DMS79 (cell line): ENCODE data around the gene CCDC187.

Experiments used
- DNase-seq: peaks from one replicate; lab custom pipeline; 2025; lab: John Stamatoyannopoulos, UW

The CCDC187 gene

GRCh38 chr9:136225748-136226679 is 77.9 kb downstream of the CCDC187 start:
- no peak for DNase-seq

DNA sequence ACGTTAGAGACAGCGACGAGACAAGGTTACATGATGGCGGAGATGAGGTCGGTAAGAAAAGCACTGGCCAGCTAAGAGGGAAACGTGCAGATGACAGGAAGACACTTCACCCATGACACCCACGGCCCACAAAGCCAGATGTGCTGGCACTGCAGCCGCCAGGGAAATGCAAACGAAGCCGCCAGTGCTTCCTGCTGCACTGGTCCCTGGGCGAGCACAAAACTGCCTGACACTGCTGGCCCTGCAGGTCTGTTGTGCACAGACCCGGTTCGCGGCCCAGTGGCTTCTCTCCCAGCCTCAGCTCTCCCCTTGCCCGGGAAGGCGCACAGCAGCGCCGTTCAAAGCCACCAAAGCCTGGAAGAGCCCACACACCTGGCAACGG is 78.5 kb downstream of the CCDC187 start:
- no peak for DNase-seq

DNA sequence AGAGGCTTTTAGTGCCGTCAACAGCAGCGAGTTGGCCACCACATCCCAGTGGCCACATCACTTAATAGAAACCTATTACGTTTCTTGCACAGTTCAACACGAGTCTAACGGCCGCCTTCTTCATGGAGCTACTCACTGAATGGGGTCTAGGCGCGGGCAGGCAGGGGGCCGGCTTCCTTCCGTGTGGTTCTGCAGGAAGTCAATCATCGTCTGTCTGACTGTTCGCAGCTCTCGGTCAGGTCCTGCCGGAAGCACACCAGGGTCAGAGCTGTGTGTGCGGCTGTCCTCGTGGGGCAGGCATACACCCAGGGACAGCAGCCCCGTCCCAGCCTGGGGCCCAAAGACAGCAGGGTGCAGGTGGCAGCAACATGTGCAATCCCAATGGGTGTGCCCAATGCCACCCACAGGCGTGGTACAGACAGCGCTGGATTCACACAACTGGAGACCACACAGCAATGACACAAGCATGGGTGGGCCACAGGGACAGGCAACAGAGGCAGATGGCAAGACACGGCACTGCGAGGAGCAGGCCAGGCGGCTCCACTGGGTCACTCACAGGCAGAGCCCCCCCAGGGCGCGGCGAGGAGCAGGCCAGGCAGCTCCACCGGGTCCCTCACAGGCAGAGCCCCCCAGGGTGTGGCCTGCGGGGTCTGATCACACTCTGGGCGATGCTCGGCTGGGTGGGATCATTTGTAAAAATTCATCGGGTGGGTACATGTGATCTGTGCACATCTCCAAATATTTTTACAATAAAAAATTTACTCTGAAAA is 79.8 kb downstream of the CCDC187 start:
- no peak for DNase-seq

DNA sequence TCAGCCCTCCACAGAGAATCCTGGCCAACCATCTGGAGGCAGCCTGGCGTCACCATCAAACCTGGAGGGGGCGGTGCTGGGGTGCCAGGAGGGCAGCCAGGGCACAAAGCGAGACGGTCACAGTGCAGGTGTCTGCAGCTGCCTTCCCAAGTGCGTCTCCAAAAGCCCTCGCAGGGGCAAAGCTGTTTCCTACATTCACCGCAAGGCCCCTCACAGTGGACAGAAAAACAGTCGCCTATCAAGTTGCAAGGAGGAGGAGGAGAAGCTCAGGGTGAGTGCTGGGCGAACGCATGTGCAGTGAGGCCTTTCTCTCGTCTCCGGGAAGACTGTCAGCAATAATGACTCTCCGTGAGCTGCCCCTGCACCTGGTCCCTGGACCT is 81.0 kb downstream of the CCDC187 start:
- DNase-seq = peak; percentile 86

DNA sequence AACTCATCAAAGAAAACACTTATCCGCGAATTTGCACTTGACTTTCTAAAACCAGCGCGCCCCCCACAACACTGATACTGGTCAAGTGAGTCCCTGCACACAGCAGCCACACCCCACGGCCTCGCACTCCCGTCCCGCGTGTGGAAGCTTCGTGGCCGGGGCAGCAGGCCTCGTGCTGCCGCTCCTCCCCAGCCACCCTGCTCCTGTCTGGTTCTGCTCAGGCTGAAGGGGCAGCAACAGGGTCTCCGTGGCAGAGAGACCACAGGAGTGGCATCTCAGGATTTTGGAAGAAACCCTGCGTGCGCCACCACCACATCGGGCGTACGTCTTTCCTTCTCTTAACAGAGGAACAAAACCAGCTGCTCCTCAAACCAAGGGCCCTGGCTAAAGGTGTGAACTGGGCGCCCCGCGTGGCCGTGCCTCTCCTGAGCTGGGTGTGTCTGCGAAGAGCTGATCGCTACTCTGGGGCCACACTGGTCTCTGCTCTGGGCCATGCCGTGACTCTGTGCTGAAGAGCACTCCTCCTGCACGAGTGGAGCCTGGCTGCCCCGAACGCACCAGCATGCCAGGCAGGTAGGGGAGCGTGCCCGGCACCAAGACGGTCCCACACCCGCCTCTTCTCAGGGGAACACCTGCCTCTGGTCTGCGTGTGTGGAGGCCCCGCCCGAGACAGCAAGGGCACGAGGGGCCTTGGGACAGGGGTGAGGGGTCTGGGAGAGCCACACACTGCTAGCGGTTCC is 81.6 kb downstream of the CCDC187 start:
- DNase-seq = peak; percentile 58

DNA sequence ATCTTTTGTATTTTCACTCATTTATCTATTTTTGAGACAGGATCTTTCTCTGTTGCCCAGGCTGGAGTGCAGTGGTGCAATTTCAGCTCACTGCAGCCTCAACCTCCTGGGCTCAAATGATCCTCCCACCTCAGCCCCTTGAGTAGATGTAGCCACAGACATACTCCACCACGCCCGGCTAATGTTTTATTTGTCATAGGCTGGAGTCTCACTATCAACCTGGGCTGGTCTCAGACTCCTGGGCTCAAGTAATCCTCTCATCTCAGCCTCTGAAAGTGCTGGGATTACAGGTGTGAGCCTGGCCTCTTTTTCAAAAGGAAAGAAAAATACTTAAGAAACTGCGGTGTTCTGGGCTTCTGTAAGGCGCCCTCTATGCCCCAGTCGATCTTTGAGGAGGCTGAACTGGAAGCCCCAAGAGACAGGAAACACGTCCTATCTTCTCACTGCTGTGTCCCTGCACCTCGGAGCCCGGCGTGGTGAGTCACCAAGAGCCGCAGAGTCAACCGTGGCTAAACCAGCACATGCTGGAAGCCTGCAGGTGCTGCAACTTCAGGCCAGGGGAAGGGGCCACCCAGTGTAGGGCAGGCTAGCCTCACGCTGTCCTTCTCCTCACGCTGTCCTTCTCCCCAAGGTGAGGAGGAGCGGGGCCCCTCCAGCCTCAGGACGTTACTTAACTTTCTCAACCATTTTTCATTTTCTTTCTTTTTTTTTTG is 83.7 kb downstream of the CCDC187 start:
- DNase-seq = no peak

DNA sequence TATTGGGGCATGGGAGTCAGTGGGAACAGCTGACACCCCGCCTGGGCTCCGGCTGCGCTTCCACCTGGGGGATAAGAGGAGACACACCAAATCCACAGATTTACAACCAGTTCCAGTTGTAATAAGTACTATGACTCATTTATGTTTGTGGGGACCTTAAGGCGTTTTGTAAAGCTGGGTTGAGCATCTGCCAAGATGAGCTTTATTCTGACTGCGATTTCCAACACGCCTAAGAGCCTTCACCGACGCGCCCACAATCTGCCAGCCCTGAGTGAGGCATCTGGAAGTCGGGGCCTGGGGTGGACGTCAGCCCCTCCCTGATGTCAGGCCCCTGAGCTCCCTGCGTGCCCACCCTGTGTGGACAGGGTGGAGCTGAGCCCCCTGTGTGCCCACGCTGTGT is 84.6 kb downstream of the CCDC187 start:
- peak; percentile 16 for DNase-seq

- DNase-seq = no peak
Observed at GRCh38 chr9:136218673-136219072, 85.2 kb downstream of the CCDC187 start.

DNA sequence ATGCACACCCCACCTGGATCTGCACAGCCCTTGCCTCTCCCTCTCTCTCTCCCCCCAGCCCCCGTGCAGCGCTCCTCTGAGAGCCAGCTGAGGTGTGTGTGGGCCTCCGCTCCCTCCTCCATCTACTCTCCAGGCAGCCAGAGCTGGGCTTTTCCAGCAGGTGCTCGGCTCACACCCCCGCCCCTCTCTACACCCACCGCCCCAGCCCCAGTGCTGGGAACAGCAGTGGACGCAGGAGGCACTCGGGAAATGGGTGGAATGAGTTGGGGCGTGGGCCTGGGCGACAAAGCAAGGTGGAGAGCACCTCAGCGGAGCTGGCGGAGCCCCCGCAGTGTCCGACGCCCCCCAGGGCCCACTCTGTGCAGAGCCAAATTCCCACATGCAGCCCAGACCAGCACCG is 85.6 kb downstream of the CCDC187 start:
- no peak for DNase-seq

DNA sequence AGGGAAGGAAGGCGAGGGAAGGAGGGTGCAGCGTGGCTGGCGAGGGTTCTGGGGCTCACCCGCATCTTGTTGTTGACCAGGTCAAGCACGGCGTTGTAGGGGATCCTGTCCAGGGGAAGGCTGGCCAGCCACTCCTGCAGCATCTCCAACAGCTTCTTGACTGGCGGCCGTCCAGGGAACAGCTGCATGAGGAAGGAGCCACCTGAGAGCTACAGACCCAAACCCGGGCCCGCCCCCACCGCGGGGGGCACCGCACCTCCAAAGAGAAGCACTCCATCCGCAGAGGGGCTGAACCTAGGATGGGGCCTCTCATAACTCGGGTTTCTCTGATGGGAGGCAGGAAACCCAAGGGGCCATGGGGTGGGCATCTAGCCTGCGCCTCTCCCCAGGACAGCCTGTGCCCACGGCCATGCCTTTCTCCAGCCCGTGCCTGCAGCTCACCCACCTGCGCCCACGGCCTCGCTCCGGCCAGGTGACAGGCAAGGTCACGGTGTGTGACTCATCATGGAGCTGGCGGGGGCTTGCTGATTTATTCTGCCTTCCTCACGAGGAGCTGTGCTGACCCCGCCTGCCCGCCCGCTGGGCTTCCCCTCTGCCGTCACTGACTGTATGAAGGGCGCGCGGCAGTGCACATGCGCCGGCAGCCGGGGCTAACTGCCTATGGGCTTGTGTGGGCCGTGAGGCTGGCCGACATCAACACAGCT is 87.2 kb downstream of the CCDC187 start:
- peak; percentile 53 for DNase-seq

DNA sequence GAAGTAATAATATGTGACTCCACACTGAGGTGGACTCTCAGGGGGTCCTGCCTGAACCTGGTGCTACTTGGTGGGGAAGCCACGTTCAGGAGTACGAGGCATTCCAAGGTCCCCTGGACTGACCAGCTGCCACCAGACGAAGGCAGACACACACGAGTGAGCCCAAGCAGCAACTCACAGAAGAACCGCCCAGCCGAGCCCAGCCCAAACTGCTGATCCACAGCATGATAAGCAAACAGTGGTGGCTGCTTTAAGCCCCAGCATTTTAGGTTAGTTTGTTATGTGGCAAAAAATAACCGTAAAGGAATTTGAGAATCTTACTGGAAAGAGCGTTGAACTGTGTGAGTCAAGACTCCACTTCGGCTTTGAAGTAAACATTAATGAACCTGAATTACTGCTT is 90.2 kb downstream of the CCDC187 start:
- no peak for DNase-seq

GRCh38 chr9:136212345-136212950 is 91.4 kb downstream of the CCDC187 start:
- no peak for DNase-seq

GRCh38 chr9:136211441-136212344 is 92.2 kb downstream of the CCDC187 start:
- no peak for DNase-seq

DNA sequence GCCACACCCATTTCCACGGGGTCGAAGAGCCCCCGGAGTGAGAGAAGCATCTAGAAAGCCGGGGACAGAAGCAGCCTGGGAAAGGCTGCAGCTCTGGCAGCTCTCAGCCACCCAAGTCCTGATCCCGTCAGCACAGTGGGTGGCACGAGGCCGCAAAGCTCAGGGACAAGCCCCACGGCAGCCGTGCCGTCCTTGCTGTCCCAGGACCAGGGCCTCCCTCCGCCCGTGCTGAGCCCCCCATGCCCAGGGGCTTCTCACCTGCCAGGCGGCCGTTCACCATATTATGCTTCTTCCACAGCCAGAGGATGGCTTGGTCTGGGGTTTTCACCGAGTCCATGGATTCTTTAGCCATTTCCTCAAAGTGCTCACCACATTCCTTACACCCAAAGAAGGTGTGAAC is 92.9 kb downstream of the CCDC187 start:
- no peak for DNase-seq

DNA sequence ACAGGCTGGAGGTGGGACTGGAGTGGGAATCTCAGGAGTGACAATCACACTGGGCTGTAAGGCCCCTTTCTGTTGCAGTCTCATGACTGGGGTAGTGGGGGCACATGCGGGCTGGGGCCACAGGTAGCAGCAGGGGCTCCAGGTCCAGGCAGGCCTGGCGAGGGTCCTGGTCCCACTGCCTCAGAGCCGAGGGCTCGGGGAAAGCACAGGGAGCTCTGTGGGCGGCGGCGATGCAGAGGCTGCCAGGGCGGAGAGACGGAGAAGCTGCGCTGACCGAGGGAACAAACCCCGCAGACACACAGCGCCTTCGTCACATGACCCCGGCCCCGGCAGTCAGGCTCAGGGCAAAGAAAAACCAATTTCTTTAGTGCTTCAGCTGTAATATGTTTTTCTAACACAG is 93.6 kb downstream of the CCDC187 start:
- no peak for DNase-seq

GRCh38 chr9:136209786-136210185 is 94.1 kb downstream of the CCDC187 start:
- no peak for DNase-seq

- DNase-seq = no peak
Observed at GRCh38 chr9:136209232-136209631, 94.7 kb downstream of the CCDC187 start.

DNA sequence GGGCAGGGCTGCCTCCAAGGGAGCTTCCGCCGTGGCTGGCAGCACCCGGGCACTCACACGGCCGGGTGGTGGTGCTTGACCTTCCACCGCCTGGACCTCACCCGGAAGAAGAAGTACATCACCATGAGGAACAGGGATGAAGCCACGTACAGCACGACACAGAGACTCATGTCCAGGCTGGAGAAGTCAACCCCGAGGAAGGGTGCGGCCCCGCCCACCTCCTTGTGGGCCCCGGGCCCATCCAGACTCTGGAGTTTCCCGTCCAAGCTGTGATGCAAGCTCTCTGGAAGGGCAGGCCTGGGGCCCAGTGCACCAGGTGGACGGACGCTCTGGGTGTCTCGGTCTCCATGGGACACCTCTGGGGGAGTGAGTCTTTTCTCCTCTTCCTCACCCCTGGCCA is 95.2 kb downstream of the CCDC187 start:
- no peak for DNase-seq

- DNase-seq = no peak
Observed at GRCh38 chr9:136207616-136208015, 96.3 kb downstream of the CCDC187 start.
